Liver (tissue), 9 donors: ENCODE measurements around the gene TACC3. TPM values are rescaled to one million over a fixed set of nuclear protein-coding genes. Genes with fewer than 3 reads are reported as not detected.

Experiments used
- DNase-seq: peaks from one replicate; pipeline ENCODE4 v3.0.0-alpha.2; 2017; ENCODE audit warnings: low spot score
- H3K27ac ChIP-seq, 2 donors: one replicate each; pipeline ENCODE4 v1.7.0; 2013; ENCODE audit warnings: inconsistent platforms in 2 of 2, low read length in 2 of 2, control low read depth in 1 of 2, low read depth in 1 of 2, mild to moderate bottlenecking in 1 of 2
- H3K27me3 ChIP-seq, 4 donors: one replicate each; pipeline versions ENCODE4 v1.6.1 to v1.7.0; 2013; ENCODE audit warnings: low read length in 3 of 4, inconsistent platforms in 1 of 4, mild to moderate bottlenecking in 1 of 4, moderate library complexity in 1 of 4; ENCODE audit not compliant: control insufficient read depth in 4 of 4, insufficient read depth in 4 of 4
- H3K36me3 ChIP-seq, 4 donors: one replicate each; pipeline versions ENCODE4 v1.6.1 to v1.7.0; 2013; ENCODE audit warnings: low read length in 3 of 4, mild to moderate bottlenecking in 3 of 4, low read depth in 1 of 4, moderate library complexity in 1 of 4; ENCODE audit not compliant: control insufficient read depth in 4 of 4, insufficient read depth in 3 of 4
- H3K4me1 ChIP-seq, 4 donors: one replicate each; pipeline versions ENCODE4 v1.6.1 to v1.7.0; 2013; ENCODE audit warnings: low read length in 3 of 4, mild to moderate bottlenecking in 3 of 4, moderate library complexity in 1 of 4; ENCODE audit not compliant: control insufficient read depth in 4 of 4, insufficient read depth in 4 of 4
- H3K4me3 ChIP-seq, 3 donors: one replicate each; pipeline versions ENCODE4 v1.6.1 to v1.7.0; 2013; ENCODE audit warnings: low read length in 3 of 3, control low read depth in 1 of 3, low read depth in 1 of 3, mild to moderate bottlenecking in 1 of 3
- H3K9ac ChIP-seq, 2 donors: one replicate each; pipeline ENCODE4 v1.7.0; 2013; ENCODE audit warnings: low read length in 2 of 2, mild to moderate bottlenecking in 2 of 2, moderate library complexity in 2 of 2, control low read depth in 1 of 2, low read depth in 1 of 2
- H3K9me3 ChIP-seq, 4 donors: one replicate each; pipeline versions ENCODE4 v1.6.1 to v1.7.0; 2013; ENCODE audit warnings: low read length in 3 of 4; ENCODE audit not compliant: control insufficient read depth in 4 of 4
- EGR1 ChIP-seq, 2 donors: IDR thresholded peaks; 2 replicates each; pipeline ENCODE4 v1.6.1; 2016 to 2018; ENCODE audit warnings: antibody characterized with exemption in 2 of 2, low read depth in 2 of 2
- FOXA1 ChIP-seq: IDR thresholded peaks from 2 replicates; pipeline ENCODE4 v1.6.1; 2016; ENCODE audit warnings: antibody characterized with exemption
- FOXA2 ChIP-seq: IDR thresholded peaks from 2 replicates; pipeline ENCODE4 v1.6.1; 2016; ENCODE audit warnings: antibody characterized with exemption
- GABPA ChIP-seq, 2 donors: IDR thresholded peaks in 1 of 2; conservative IDR thresholded peaks in 1 of 2; 2 replicates each; pipeline ENCODE4 v1.6.1; 2016; ENCODE audit warnings: antibody characterized with exemption in 2 of 2, mild to moderate bottlenecking in 1 of 2, moderate library complexity in 1 of 2
- HNF4A ChIP-seq, 2 donors: conservative IDR thresholded peaks; 2 replicates each; pipeline ENCODE4 v1.6.1; 2016; ENCODE audit warnings: antibody characterized with exemption in 2 of 2, mild to moderate bottlenecking in 2 of 2
- HNF4G ChIP-seq: IDR thresholded peaks from 2 replicates; pipeline ENCODE4 v1.6.1; 2016; ENCODE audit warnings: antibody characterized with exemption
- NR2F2 ChIP-seq: IDR thresholded peaks from 2 replicates; pipeline ENCODE4 v1.6.1; 2016; ENCODE audit warnings: antibody characterized with exemption
- RAD21 ChIP-seq, 2 donors: IDR thresholded peaks; 2 replicates each; pipeline ENCODE4 v1.6.1; 2016; ENCODE audit warnings: antibody characterized with exemption in 2 of 2, mild to moderate bottlenecking in 2 of 2
- REST ChIP-seq: IDR thresholded peaks from 2 replicates; pipeline ENCODE4 v1.6.1; 2016; ENCODE audit warnings: antibody characterized with exemption, mild to moderate bottlenecking
- RXRA ChIP-seq, 2 donors: IDR thresholded peaks; 2 replicates each; pipeline ENCODE4 v1.6.1; 2017 to 2018; ENCODE audit warnings: antibody characterized with exemption in 2 of 2, mild to moderate bottlenecking in 1 of 2
- SP1 ChIP-seq: IDR thresholded peaks from 2 replicates; pipeline ENCODE4 v1.6.1; 2018; ENCODE audit warnings: antibody characterized with exemption, mild to moderate bottlenecking
- TAF1 ChIP-seq: conservative IDR thresholded peaks from 2 replicates; pipeline ENCODE4 v1.6.1; 2016; ENCODE audit warnings: antibody characterized with exemption, mild to moderate bottlenecking
- YY1 ChIP-seq: IDR thresholded peaks from 2 replicates; pipeline ENCODE4 v1.6.1; 2016; ENCODE audit warnings: antibody characterized with exemption, mild to moderate bottlenecking
- WGBS: extraction: QIAGEN DNeasy Blood & Tissue Kit; methylation state at CpG from one replicate; pipeline ENCODE4 v1.1.7; 2013; 5-methylcytosine and 5-hydroxymethylcytosine counted together
- polyA plus RNA-seq, 2 donors: library from polyadenylated mRNA; stranded (reverse) in 1 of 2; unstranded in 1 of 2; fragments of 200-250 nt in 1 of 2; fragments of >200 nt in 1 of 2; fragmentation: Nextera tagmentation in 1 of 2; extraction: Ambion mirVana in 1 of 2; gene quantifications; one replicate each; pipeline versions ENCODE4 v1.2.1 to v1.2.3, GENCODE V29; 2013 to 2015
- total RNA-seq, 2 donors: library from RNA; depleted of rRNA; stranded (reverse); fragments of >200 nt; gene quantifications; one replicate each; pipeline ENCODE4 v1.2.3, GENCODE V29; 2014
- TF ChIP-seq, protein P1 (sequence below): fragments of 150-350 bp; IDR thresholded peaks from 2 replicates; pipeline ENCODE4 v1.5.1; 2017; ENCODE audit warnings: improper control_type of control experiment, low read depth, low read length; ENCODE audit not compliant: missing input control
- donor health status: healthy.
- donor health status: healthy.
- donor health status: healthy.
- donor health status: healthy.
- donor health status: healthy.

Gene TACC3
- total and polyA plus RNA-seq, 4 donors, result 1.4 to 38.9 (median 5.5) TPM

GRCh38 chr4:1745165-1745564 lies 23.8 kb downstream of the TACC3 start:
- peaks cover 0 to 2% (median 0%) of the 10 kb centered on the region in 4 donors for H3K36me3 ChIP-seq
- peak overlapping the region; percentile 71 to 72 for H3K27ac ChIP-seq
- peaks cover 11 to 30% (median 19%) of the 10 kb centered on the region in 4 donors for H3K4me1 ChIP-seq
- no peak for DNase-seq
- H3K4me3 ChIP-seq, result no peak overlapping the region
- TF ChIP-seq HNF4G (peak; percentile 86), SP1 (peak; percentile 92), FOXA2 (peak; percentile 30), HNF4A (conservative IDR thresholded peaks at IDR 0.05) (peak; percentile 96 to 98), RXRA (IDR thresholded peaks at IDR 0.05) (peak; percentile 76 to 86), FOXA1 (peak; percentile 20), NR2F2 (no peak), YY1 (peak; percentile 67), GABPA (IDR thresholded peaks at IDR 0.05 in 1 of 2, conservative IDR thresholded peaks at IDR 0.05 in 1 of 2) (no peak), EGR1 (IDR thresholded peaks at IDR 0.05; ENCODE audit: low read depth in 2 of 2) (peak in 1 of 2 donors; percentile 63), REST (peak; percentile 85)
- H3K27me3 ChIP-seq, result no peaks in the 10 kb centered on the region
- WGBS, result 38% methylated on average over 13 of the region's 13 CpGs
- H3K9ac ChIP-seq, result peak overlapping the region in 1 of 2 donors; percentile 58
- no peaks in the 10 kb centered on the region for H3K9me3 ChIP-seq

DNA sequence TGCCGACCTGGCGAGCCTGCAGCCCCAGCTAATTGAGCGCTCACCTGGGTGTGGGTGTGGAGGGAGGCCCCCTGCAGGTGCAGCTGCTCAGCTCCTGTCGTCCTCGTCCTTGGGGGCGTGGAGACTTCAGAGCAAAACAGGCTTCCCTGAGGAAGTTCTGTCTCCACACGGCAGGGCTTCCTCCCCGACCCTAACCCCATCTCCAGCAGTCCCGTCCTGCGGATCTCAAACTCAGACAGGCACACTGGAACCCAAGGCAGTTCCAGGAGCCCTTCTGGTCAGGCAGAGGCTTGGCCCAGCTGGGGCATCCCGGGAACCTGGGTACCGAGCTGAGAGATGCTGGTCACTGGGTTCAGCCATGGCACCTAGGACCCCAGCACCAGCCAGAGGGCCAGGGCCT lies 24.4 kb downstream of the TACC3 start:
- Histone ChIP-seq H3K4me1 (peaks cover 11 to 30% (median 19%) of the 10 kb centered on the region in 4 donors), H3K4me3 (no peak overlapping the region), H3K27ac (peak overlapping the region; percentile 71 to 72), H3K36me3 (peaks cover 0 to 2% (median 0%) of the 10 kb centered on the region in 4 donors), H3K9me3 (no peaks in the 10 kb centered on the region), H3K27me3 (no peaks in the 10 kb centered on the region), H3K9ac (no peak overlapping the region)
- no peak for DNase-seq
- TF ChIP-seq FOXA2 (no peak), SP1 (no peak), TAF1 (no peak), EGR1 (IDR thresholded peaks at IDR 0.05; ENCODE audit: low read depth in 2 of 2) (no peak)
- WGBS, result 90% methylated on average over 12 of the region's 12 CpGs

DNA sequence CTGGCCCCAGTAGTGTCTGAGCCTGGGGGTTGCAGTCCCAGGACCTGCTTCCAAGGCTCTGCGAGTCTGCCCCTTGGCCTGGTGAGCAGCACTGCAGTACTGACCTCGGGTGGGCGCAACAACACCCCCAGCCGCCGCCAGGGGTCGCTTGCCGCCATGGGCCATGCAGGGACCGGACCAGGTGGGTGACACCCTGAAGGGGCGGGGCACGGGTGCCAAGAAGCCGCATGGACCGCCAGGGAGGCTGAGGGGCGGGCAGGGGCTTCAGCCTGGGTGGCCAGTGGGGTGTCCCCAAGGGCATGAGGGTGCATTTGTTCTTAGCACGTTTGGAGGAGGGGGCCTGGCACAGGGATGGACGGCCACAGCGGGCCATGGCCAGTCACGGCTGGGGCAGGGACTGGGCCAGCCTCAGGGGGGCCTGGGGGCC lies 25.0 kb downstream of the TACC3 start:
- no peaks in the 10 kb centered on the region for H3K27me3 ChIP-seq
- peak overlapping the region in 1 of 2 donors; percentile 71 for H3K27ac ChIP-seq
- H3K9me3 ChIP-seq, result no peaks in the 10 kb centered on the region
- 60% methylated on average over 17 of the region's 17 CpGs for WGBS
- no peaks in the 10 kb centered on the region for H3K36me3 ChIP-seq
- no peak overlapping the region for H3K9ac ChIP-seq
- no peak overlapping the region for H3K4me3 ChIP-seq
- peak; percentile 87 for DNase-seq
- H3K4me1 ChIP-seq, result peaks cover 11 to 30% (median 19%) of the 10 kb centered on the region in 4 donors
- TF ChIP-seq, protein P1, sequence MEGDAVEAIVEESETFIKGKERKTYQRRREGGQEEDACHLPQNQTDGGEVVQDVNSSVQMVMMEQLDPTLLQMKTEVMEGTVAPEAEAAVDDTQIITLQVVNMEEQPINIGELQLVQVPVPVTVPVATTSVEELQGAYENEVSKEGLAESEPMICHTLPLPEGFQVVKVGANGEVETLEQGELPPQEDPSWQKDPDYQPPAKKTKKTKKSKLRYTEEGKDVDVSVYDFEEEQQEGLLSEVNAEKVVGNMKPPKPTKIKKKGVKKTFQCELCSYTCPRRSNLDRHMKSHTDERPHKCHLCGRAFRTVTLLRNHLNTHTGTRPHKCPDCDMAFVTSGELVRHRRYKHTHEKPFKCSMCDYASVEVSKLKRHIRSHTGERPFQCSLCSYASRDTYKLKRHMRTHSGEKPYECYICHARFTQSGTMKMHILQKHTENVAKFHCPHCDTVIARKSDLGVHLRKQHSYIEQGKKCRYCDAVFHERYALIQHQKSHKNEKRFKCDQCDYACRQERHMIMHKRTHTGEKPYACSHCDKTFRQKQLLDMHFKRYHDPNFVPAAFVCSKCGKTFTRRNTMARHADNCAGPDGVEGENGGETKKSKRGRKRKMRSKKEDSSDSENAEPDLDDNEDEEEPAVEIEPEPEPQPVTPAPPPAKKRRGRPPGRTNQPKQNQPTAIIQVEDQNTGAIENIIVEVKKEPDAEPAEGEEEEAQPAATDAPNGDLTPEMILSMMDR, result peak; percentile 47
- peak in 1 of 2 donors; percentile 80 for TF ChIP-seq RAD21 (IDR thresholded peaks at IDR 0.05)
- no peak for TF ChIP-seq TAF1
